Subcutaneous abdominal adipose tissue (tissue), 5 donors: ENCODE data around the gene AADAC.
"Not testable (repeated sequence)": the region's sequence is repeated elsewhere in the genome, so short reads cannot be mapped to it uniquely, and the experiment has no call there.

Source experiments
- H3K27ac ChIP-seq: one replicate; pipeline ENCODE4 v1.7.0; 2013; ENCODE audit warnings: low read depth, mild to moderate bottlenecking, inconsistent platforms, low read length, moderate library complexity
- H3K27me3 ChIP-seq, 5 donors: one replicate each; pipeline ENCODE4 v1.7.0; 2013; ENCODE audit warnings: low read length in 5 of 5, inconsistent platforms in 1 of 5; ENCODE audit not compliant: control insufficient read depth in 5 of 5, insufficient read depth in 4 of 5
- H3K36me3 ChIP-seq, 5 donors: one replicate each; pipeline ENCODE4 v1.7.0; 2013; ENCODE audit warnings: low read length in 5 of 5; ENCODE audit not compliant: control insufficient read depth in 5 of 5, insufficient read depth in 5 of 5
- H3K4me1 ChIP-seq, 5 donors: one replicate each; pipeline ENCODE4 v1.7.0; 2013; ENCODE audit warnings: low read length in 5 of 5, mild to moderate bottlenecking in 3 of 5, moderate library complexity in 1 of 5; ENCODE audit not compliant: control insufficient read depth in 5 of 5, insufficient read depth in 5 of 5
- H3K4me3 ChIP-seq, 5 donors: one replicate each; pipeline ENCODE4 v1.7.0; 2013; ENCODE audit warnings: low read length in 5 of 5, low read depth in 1 of 5
- H3K9ac ChIP-seq, 5 donors: one replicate each; pipeline ENCODE4 v1.7.0; 2013; ENCODE audit warnings: low read length in 5 of 5, mild to moderate bottlenecking in 4 of 5, moderate library complexity in 3 of 5
- H3K9me3 ChIP-seq, 5 donors: one replicate each; pipeline ENCODE4 v1.7.0; 2013; ENCODE audit warnings: low read length in 5 of 5; ENCODE audit not compliant: control insufficient read depth in 5 of 5
- donor health status: healthy.
- donor health status: healthy.
- donor health status: healthy.
- donor health status: healthy.
- donor health status: healthy.

Gene AADAC

DNA sequence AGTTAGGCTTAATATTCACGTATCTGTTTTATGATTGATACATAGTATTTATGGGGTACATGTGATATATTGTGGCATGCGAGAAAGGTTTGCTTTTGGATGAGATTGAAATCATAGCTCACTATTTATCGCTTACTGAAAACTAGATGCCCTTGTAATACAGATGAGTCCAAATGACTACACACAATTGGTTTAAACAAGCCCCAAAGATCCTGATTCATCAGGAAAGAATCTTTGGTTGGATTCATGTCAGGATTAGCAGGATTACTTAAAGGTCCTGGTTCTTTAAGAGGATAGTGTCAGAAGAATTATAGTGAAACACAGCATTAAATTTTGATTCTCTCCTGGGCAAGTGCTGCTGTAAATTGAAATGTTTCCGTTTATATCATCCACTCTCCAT is 18.6 kb upstream of the AADAC start:
- no peak overlapping the region for H3K9ac ChIP-seq
- H3K27me3 ChIP-seq, result no peaks in the 10 kb centered on the region
- H3K27ac ChIP-seq, result no peak overlapping the region
- H3K9me3 ChIP-seq, result no peaks in the 10 kb centered on the region
- no peaks in the 10 kb centered on the region for H3K4me1 ChIP-seq
- no peak overlapping the region for H3K4me3 ChIP-seq
- no peaks in the 10 kb centered on the region for H3K36me3 ChIP-seq

DNA sequence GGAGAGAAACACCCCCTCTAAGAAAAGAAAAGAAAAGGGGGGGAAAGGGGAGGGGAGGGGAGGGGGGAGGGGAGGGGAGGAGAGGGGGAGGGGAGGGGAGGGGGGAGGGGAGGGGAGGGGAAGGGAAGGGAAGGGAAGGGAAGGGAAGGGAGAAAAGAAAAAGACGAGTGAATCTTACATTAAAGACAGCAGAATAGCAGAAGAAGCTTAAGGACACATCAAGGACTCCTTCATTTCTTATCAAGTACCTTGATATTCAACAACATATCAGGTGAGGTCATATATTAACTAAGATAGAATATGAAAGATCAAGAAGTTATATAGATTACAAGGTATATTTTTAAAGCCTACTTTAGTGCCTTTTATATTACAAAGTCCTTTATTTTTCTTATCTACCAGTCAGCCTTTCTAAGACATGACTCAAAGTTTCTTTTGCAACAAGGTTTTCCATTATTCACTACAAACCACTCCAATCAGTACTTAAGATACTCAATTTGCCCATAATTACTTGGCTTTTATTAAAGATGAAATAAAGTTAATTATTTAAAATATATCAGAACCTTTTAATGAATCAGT is 17.7 kb upstream of the AADAC start:
- Histone ChIP-seq H3K27ac (no peak overlapping the region), H3K4me3 (no peak overlapping the region), H3K9ac (no peak overlapping the region), H3K9me3 (no peaks in the 10 kb centered on the region), H3K36me3 (no peaks in the 10 kb centered on the region), H3K27me3 (no peaks in the 10 kb centered on the region), H3K4me1 (no peaks in the 10 kb centered on the region)

DNA sequence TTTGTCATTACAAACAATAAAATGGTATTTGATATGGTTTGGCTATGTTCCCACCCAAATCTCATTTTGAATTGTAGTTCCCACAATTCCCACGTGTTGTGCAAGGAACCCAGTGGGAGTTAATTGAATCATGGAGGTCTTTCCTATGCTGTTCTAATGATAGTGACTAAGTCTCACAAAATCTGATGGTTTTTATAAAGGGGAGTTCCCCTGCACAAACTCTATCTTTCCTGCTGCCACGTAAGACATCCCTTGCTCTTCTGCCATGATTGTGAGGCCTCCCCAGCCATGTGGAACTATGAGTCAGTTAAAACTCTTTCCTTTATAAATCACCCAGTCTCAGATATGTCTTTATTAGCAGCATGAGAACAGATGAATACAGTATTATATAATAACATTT is 15.4 kb upstream of the AADAC start:
- H3K4me1 ChIP-seq, result no peaks in the 10 kb centered on the region
- no peaks in the 10 kb centered on the region for H3K36me3 ChIP-seq
- H3K9me3 ChIP-seq, result no peaks in the 10 kb centered on the region
- no peak overlapping the region for H3K9ac ChIP-seq
- H3K27me3 ChIP-seq, result no peaks in the 10 kb centered on the region
- no peak overlapping the region for H3K4me3 ChIP-seq
- no peak overlapping the region for H3K27ac ChIP-seq

DNA sequence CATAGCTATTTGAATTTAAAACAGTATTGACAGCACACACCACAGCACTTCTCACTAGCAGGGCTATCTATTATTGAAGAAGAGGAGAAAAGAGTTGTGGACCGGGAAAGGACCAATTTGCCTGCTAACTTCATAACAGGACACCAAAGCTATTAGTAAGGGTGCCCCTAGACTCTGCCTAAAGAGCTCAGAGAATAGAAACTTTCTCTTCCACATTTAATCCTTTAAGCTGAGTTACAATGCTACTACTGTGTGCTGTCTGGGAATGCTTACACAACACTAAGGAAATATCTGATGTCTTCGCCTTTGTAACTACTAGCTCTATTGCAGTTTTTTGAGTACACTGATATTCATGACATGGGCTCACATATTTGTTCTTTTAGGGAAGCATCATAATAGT is 13.5 kb upstream of the AADAC start:
- Histone ChIP-seq H3K4me3 (no peak overlapping the region), H3K36me3 (no peaks in the 10 kb centered on the region), H3K4me1 (no peaks in the 10 kb centered on the region), H3K27ac (no peak overlapping the region), H3K9ac (no peak overlapping the region), H3K27me3 (no peaks in the 10 kb centered on the region), H3K9me3 (no peaks in the 10 kb centered on the region)

DNA sequence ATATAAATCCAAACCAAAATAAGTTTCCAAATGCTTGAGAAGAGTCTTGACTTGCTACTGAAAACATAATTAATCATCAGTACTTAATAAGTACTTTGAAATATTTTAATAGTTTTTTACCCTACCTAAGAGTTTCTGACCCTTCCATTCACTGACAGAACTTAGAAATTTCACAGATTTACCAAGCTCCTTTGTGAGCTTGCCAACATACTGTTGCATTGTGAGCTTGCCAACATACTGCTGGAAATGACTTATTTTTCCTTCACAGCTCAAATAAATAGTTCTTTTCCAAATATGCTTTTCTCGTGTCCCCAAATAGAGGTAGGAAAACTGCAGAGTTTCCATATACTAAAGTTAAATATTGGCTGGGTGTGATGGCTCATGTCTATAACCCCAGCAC is 9.6 kb upstream of the AADAC start:
- Histone ChIP-seq H3K36me3 (no peaks in the 10 kb centered on the region), H3K9me3 (peaks cover 0 to 7% (median 0%) of the 10 kb centered on the region in 5 donors)

DNA sequence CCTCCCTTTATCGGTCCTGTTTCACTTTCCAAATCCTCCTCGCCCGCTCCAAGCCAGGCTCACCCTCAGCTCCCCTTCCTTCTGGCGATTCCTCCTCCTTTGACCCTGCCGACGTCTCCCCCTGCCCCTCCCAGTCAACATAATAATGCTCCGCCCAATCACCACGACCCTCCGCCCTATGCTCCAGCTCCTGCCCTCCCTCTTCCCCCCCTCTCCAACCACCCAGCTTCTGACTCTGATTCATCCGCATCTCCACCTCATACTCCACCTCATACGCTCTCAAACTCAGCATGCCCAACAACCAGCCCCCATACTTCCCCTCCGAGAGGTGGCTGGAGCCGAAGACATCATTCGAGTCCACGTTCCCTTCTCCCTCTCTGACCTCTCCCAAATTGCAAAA is 7.1 kb upstream of the AADAC start:
- no peak overlapping the region for H3K27ac ChIP-seq
- no peaks in the 10 kb centered on the region for H3K4me1 ChIP-seq
- H3K36me3 ChIP-seq, result no peaks in the 10 kb centered on the region
- no peak overlapping the region for H3K4me3 ChIP-seq
- no peaks in the 10 kb centered on the region for H3K27me3 ChIP-seq
- no peak overlapping the region for H3K9ac ChIP-seq
- peaks cover 0 to 10% (median 5%) of the 10 kb centered on the region in 5 donors for H3K9me3 ChIP-seq

More for the DNA sequence above, 9.6 kb upstream of the AADAC start:
- no peaks in the 10 kb centered on the region for H3K27me3 ChIP-seq
- no peak overlapping the region for H3K4me3 ChIP-seq
- H3K9ac ChIP-seq, result no peak overlapping the region
- no peak overlapping the region for H3K27ac ChIP-seq
- no peaks in the 10 kb centered on the region for H3K4me1 ChIP-seq

DNA sequence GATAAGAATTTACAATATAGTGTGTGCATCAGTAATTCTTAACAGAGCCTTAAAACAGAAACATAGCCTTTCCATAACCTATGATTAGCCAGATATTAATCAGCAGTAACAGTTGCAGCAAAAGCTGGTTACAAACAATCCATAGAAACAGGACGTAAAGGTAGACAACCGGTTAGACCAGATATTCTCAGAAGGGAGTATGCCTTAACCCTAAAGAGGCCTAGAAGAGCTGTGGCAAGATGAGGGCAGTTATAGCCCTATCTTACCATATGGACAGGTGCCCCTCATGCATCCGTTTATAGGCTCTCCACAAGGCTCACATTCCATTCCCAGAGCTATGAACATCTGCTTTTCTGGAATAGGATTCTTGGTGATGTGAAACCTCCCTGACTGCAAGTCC is 5.0 kb upstream of the AADAC start:
- H3K27me3 ChIP-seq, H3K4me1 ChIP-seq, H3K27ac ChIP-seq, H3K9ac ChIP-seq, H3K4me3 ChIP-seq, H3K36me3 ChIP-seq: not testable (repeated sequence)
- H3K9me3 ChIP-seq, result peaks cover 0 to 10% (median 5%) of the 10 kb centered on the region in 5 donors

DNA sequence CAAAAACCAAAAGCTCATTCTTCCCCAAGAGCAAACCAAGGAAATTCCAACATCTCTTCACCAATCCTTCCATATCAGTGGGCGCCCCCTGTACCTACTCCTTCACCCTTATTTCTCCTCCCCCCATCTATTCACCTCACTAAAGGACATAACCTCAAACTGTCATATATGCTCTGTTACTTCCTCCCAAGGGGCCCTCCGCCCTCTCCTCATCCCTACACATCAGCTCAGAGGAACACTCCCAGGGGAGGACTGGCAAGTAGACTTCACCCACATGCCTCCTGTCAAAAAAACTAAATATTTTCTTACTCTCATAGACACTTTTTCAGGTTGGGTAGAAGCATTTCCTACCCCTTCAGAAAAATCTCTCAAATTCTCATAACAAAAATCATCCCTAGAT is 2.4 kb upstream of the AADAC start:
- H3K9ac ChIP-seq, result no peak overlapping the region
- H3K27me3 ChIP-seq, result no peaks in the 10 kb centered on the region
- H3K9me3 ChIP-seq, result peaks cover 0 to 10% (median 5%) of the 10 kb centered on the region in 5 donors
- no peak overlapping the region for H3K4me3 ChIP-seq
- no peaks in the 10 kb centered on the region for H3K36me3 ChIP-seq
- peaks cover 0 to 3% (median 0%) of the 10 kb centered on the region in 5 donors for H3K4me1 ChIP-seq
- no peak overlapping the region for H3K27ac ChIP-seq

DNA sequence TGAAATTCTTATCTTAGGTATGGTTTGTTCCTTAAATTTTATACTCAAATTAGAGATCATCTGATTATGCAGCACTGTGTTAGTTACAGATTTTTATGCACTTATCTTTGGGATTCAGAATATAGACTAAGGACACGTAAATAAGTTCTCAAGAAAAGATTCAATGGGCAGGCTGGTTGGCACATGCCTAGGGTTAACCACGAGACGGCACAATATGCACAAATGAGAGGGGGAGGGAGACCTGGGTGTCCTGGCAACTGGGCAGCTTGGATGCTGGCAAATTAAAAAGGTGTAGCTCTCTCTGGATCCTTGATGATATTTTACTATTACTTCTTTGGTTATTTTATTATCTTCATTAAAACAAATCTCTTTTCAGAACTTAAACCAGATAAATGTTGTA is 672 bp downstream of the AADAC start:
- H3K27me3 ChIP-seq, result no peaks in the 10 kb centered on the region
- no peaks in the 10 kb centered on the region for H3K36me3 ChIP-seq
- H3K4me1 ChIP-seq, result peaks cover 0 to 3% (median 0%) of the 10 kb centered on the region in 5 donors
- peak overlapping the region in 3 of 5 donors; percentile 1 to 53 (median 21) for H3K4me3 ChIP-seq
- no peak overlapping the region for H3K9ac ChIP-seq
- peaks cover 0 to 7% (median 0%) of the 10 kb centered on the region in 5 donors for H3K9me3 ChIP-seq
- no peak overlapping the region for H3K27ac ChIP-seq

DNA sequence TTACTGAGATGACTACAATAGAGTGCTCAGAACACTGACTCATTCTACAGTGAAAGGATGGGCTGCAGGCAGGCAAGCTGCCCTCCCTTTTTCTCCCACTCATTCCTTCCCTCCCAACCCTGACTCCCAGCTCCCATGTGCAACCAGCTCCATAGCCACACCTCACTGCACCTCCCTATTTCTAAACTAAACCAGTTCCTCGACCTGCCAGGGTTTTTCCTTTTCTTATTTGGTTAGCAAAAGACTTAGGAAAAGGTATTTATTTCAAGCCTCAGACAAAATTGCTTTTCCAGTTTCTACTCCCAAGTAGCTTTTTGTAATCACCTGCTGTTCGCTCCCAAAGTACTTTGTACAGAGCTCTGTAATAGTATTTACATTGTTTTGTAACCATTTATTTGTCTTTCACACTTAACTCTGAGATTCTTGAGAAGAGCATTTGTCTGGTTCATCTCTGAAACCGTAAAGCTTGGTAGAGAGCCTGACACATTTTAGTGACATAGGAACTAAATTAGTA is 2.2 kb downstream of the AADAC start:
- Histone ChIP-seq H3K9me3 (no peaks in the 10 kb centered on the region), H3K4me3 (peak overlapping the region in 1 of 5 donors; percentile 25), H3K9ac (no peak overlapping the region), H3K27ac (no peak overlapping the region), H3K27me3 (no peaks in the 10 kb centered on the region), H3K4me1 (peaks cover 0 to 3% (median 0%) of the 10 kb centered on the region in 5 donors), H3K36me3 (no peaks in the 10 kb centered on the region)
